Loucy (cell line): ENCODE results near the gene WNK2.
A peak's percentile ranks its signal among the peaks of the same experiment; 100 is the strongest.

Source experiments
- H2AFZ ChIP-seq: fragments of 200-600 bp; sonication (generic); 2 replicates; pipeline ENCODE4 v1.6.0; 2016; ENCODE audit warnings: antibody characterized with exemption, mild to moderate bottlenecking, low read length, moderate library complexity
- H3F3A ChIP-seq: fragments of 200-600 bp; 2 replicates; pipeline ENCODE4 v1.6.0; 2016; ENCODE audit warnings: antibody characterized with exemption, low read depth, mild to moderate bottlenecking
- H3K27me3 ChIP-seq: fragments of 200-600 bp; sonication (generic); 2 replicates; pipeline ENCODE4 v1.6.1; 2014; ENCODE audit warnings: low read length, mild to moderate bottlenecking; ENCODE audit not compliant: insufficient read depth, poor library complexity, severe bottlenecking
- H3K36me3 ChIP-seq: fragments of 200-600 bp; sonication (generic); 2 replicates; pipeline ENCODE4 v1.6.1; 2016; ENCODE audit warnings: low read length; ENCODE audit not compliant: insufficient read depth
- H3K4me1 ChIP-seq: fragments of 200-600 bp; sonication (generic); 2 replicates; pipeline ENCODE4 v1.5.1; 2014; ENCODE audit warnings: low read length, mild to moderate bottlenecking; ENCODE audit not compliant: insufficient read depth, poor library complexity, severe bottlenecking
- H3K4me2 ChIP-seq: fragments of 200-600 bp; sonication (generic); 2 replicates; pipeline ENCODE4 v1.6.0; 2014; ENCODE audit warnings: antibody characterized with exemption, low read length, low read depth, mild to moderate bottlenecking; ENCODE audit not compliant: poor library complexity, severe bottlenecking
- H3K4me3 ChIP-seq: fragments of 200-600 bp; sonication (generic); 2 replicates; pipeline ENCODE4 v1.5.1; 2014; ENCODE audit warnings: low read length, mild to moderate bottlenecking, mixed read lengths; ENCODE audit not compliant: poor library complexity, severe bottlenecking
- H3K79me2 ChIP-seq: fragments of 200-600 bp; sonication (generic); 2 replicates; pipeline ENCODE4 v1.6.1; 2014; ENCODE audit warnings: low read length; ENCODE audit not compliant: insufficient read depth
- H3K9ac ChIP-seq: fragments of 200-600 bp; sonication (generic); 2 replicates; pipeline ENCODE4 v1.6.0; 2014; ENCODE audit warnings: mild to moderate bottlenecking, low read depth, low read length, moderate library complexity; ENCODE audit not compliant: poor library complexity, severe bottlenecking
- H3K9me2 ChIP-seq: fragments of 200-600 bp; sonication (generic); replicated peaks from 2 replicates; pipeline ENCODE4 v1.6.1; 2016; ENCODE audit warnings: low read depth, low read length, mixed read lengths
- H3K9me3 ChIP-seq: fragments of 200-600 bp; sonication (generic); 2 replicates; pipeline ENCODE4 v1.6.1; 2014; ENCODE audit warnings: mild to moderate bottlenecking, antibody characterized with exemption, low read length, low read depth; ENCODE audit not compliant: insufficient read depth
- H4K20me1 ChIP-seq: fragments of 200-600 bp; sonication (generic); 2 replicates; pipeline ENCODE4 v1.6.0; 2014; ENCODE audit warnings: antibody characterized with exemption, low read length, mild to moderate bottlenecking; ENCODE audit not compliant: insufficient read depth, poor library complexity, severe bottlenecking
- CTCF ChIP-seq: fragments of 200-600 bp; sonication (generic); conservative IDR thresholded peaks from 2 replicates; pipeline ENCODE4 v1.5.1; 2014; ENCODE audit warnings: mild to moderate bottlenecking, antibody characterized with exemption, low read length
- EZH2phosphoT487 ChIP-seq: fragments of 200-600 bp; IDR thresholded peaks from 2 replicates; pipeline ENCODE4 v1.6.1; 2018; ENCODE audit warnings: antibody characterized with exemption, mild to moderate bottlenecking, moderate library complexity, borderline replicate concordance

WNK2 gene

GRCh38 chr9:93156475-93157008 lies 27.4 kb upstream of the WNK2 start:
- no peak overlapping the region for H2AFZ ChIP-seq
- TF ChIP-seq EZH2phosphoT487 (no peak), CTCF (no peak)
- no peaks in the 10 kb centered on the region for H3K4me1 ChIP-seq

GRCh38 chr9:93159601-93160471 lies 24.1 kb upstream of the WNK2 start:
- no peaks in the 10 kb centered on the region for H3K36me3 ChIP-seq
- no peak overlapping the region for H3K4me3 ChIP-seq
- H2AFZ ChIP-seq: no peak overlapping the region
- no peaks in the 10 kb centered on the region for H3K79me2 ChIP-seq
- H3K4me2 ChIP-seq: no peak overlapping the region
- no peaks in the 10 kb centered on the region for H3F3A ChIP-seq
- H3K9me3 ChIP-seq: no peaks in the 10 kb centered on the region
- no peak overlapping the region for H3K9ac ChIP-seq
- no peak for TF ChIP-seq EZH2phosphoT487
- peak; percentile 98 for TF ChIP-seq CTCF
- H3K27me3 ChIP-seq: no peaks in the 10 kb centered on the region
- H3K4me1 ChIP-seq: no peaks in the 10 kb centered on the region
- H3K9me2 ChIP-seq: no peaks in the 10 kb centered on the region
- no peaks in the 10 kb centered on the region for H4K20me1 ChIP-seq

More at GRCh38 chr9:93156475-93157008, 27.4 kb upstream of the WNK2 start:
- no peaks in the 10 kb centered on the region for H3K27me3 ChIP-seq
- no peak overlapping the region for H3K4me3 ChIP-seq
- H3K79me2 ChIP-seq: no peaks in the 10 kb centered on the region
- no peaks in the 10 kb centered on the region for H3K9me2 ChIP-seq
- H3F3A ChIP-seq: no peaks in the 10 kb centered on the region
- H3K36me3 ChIP-seq: no peaks in the 10 kb centered on the region
- H3K4me2 ChIP-seq: no peak overlapping the region
- no peak overlapping the region for H3K9ac ChIP-seq
- H4K20me1 ChIP-seq: no peaks in the 10 kb centered on the region
- no peaks in the 10 kb centered on the region for H3K9me3 ChIP-seq

GRCh38 chr9:93161786-93162562 lies 22.0 kb upstream of the WNK2 start:
- no peaks in the 10 kb centered on the region for H3K9me2 ChIP-seq
- no peaks in the 10 kb centered on the region for H3K27me3 ChIP-seq
- H3K9me3 ChIP-seq: no peaks in the 10 kb centered on the region
- H3K4me2 ChIP-seq: no peak overlapping the region
- H2AFZ ChIP-seq: no peak overlapping the region
- no peak overlapping the region for H3K9ac ChIP-seq
- H3K79me2 ChIP-seq: no peaks in the 10 kb centered on the region
- H3F3A ChIP-seq: no peaks in the 10 kb centered on the region
- H3K36me3 ChIP-seq: no peaks in the 10 kb centered on the region
- no peak overlapping the region for H3K4me3 ChIP-seq
- H4K20me1 ChIP-seq: no peaks in the 10 kb centered on the region
- no peaks in the 10 kb centered on the region for H3K4me1 ChIP-seq
- TF ChIP-seq EZH2phosphoT487 (no peak), CTCF (no peak)
